Measurements from ENCODE around the gene CDK19. TPM values are rescaled to one million over a fixed set of nuclear protein-coding genes. Genes with fewer than 3 reads are reported as not detected.
A peak's percentile ranks its signal among the peaks of the same experiment; 100 is the strongest.

CDK19 gene
- total and polyA plus RNA-seq, 2 of the 13 experiments (the other 11 are each of a cell fraction or from before 2014, with no cell fraction given) = 13.4 to 27.0 TPM

DNA sequence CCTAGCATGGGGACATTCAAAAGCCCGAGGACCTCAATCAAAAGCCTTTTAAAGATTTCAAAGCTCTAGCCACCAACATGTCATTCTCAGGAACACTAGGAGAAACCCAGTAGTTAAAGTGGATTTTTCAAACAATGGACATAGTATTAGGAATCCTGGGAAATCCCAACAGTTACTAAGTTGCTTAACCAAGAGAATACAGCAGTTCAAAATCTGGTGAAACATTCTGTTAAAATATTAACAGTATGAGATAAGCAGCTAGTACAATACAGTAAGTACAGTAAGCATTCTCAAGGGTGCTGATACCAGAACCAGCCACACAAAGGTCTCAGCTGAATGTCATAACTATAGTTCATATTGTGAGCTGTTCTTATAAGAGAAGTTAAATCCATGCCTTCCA lies 68.6 kb downstream of the CDK19 start (continued):
- TF ChIP-seq ARID5B (CRISPR knock-in tag; IDR thresholded peaks at IDR 0.05) (peak; percentile 85), ZBTB2 (CRISPR knock-in tag; IDR thresholded peaks at IDR 0.05; ENCODE audit: low read depth) (no peak), ZBTB33 (CRISPR knock-in tag; IDR thresholded peaks at IDR 0.05) (no peak), FOXJ3 (CRISPR knock-in tag; IDR thresholded peaks at IDR 0.05; ENCODE audit: borderline replicate concordance) (peak; percentile 76; the same call in 1 of the 2 replicates), ZNF7 (CRISPR knock-in tag; IDR thresholded peaks at IDR 0.05) (no peak), SP4 (CRISPR knock-in tag; IDR thresholded peaks at IDR 0.05) (no peak), RXRB (CRISPR knock-in tag; IDR thresholded peaks at IDR 0.05; ENCODE audit: borderline replicate concordance) (0 out of 2 replicates have a peak, but pooled peaks have one; percentile 10), ZNF652 (CRISPR knock-in tag; IDR thresholded peaks at IDR 0.05; ENCODE audit: borderline replicate concordance, low read depth) (0 out of 2 replicates have a peak, but pooled peaks have one; percentile 26), SP1 (IDR thresholded peaks at IDR 0.05) (no peak), SP1 (CRISPR knock-in tag; IDR thresholded peaks at IDR 0.05) (no peak), TCF7 (IDR thresholded peaks at IDR 0.05; ENCODE audit: low read depth) (peak; percentile 15; the same call in 1 of the 2 replicates), ZNF451 (CRISPR knock-in tag; IDR thresholded peaks at IDR 0.05) (no peak), FOXK1 (CRISPR knock-in tag; IDR thresholded peaks at IDR 0.05; ENCODE audit: borderline replicate concordance, low read depth) (no peak), RBM22 (optimal IDR thresholded peaks at IDR 0.05; ENCODE audit: low read length) (no peak), ATF7-NPFF (CRISPR knock-in tag; IDR thresholded peaks at IDR 0.05; ENCODE audit: low read depth) (no peak), TEAD3 (CRISPR knock-in tag; optimal IDR thresholded peaks at IDR 0.05; ENCODE audit: borderline replicate concordance) (peak; percentile 18), ZNF737 (CRISPR knock-in tag; IDR thresholded peaks at IDR 0.05; ENCODE audit: borderline replicate concordance) (no peak), BORCS8-MEF2B (CRISPR knock-in tag; IDR thresholded peaks at IDR 0.05) (no peak), SIX1 (CRISPR knock-in tag; IDR thresholded peaks at IDR 0.05; ENCODE audit: borderline replicate concordance) (no peak), RCOR2 (CRISPR knock-in tag; IDR thresholded peaks at IDR 0.05) (0 out of 2 replicates have a peak, but pooled peaks have one; percentile 62), ZNF678 (CRISPR knock-in tag; IDR thresholded peaks at IDR 0.05) (no peak), PHF21A (CRISPR knock-in tag; IDR thresholded peaks at IDR 0.05) (0 out of 2 replicates have a peak, but pooled peaks have one; percentile 48)
- TF ChIP-seq, protein P1, sequence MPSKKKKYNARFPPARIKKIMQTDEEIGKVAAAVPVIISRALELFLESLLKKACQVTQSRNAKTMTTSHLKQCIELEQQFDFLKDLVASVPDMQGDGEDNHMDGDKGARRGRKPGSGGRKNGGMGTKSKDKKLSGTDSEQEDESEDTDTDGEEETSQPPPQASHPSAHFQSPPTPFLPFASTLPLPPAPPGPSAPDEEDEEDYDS (CRISPR knock-in tag; IDR thresholded peaks at IDR 0.05) = peak; percentile 50; the same call in 1 of the 2 replicates
- TF ChIP-seq, protein P2, sequence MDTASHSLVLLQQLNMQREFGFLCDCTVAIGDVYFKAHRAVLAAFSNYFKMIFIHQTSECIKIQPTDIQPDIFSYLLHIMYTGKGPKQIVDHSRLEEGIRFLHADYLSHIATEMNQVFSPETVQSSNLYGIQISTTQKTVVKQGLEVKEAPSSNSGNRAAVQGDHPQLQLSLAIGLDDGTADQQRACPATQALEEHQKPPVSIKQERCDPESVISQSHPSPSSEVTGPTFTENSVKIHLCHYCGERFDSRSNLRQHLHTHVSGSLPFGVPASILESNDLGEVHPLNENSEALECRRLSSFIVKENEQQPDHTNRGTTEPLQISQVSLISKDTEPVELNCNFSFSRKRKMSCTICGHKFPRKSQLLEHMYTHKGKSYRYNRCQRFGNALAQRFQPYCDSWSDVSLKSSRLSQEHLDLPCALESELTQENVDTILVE (CRISPR knock-in tag; IDR thresholded peaks at IDR 0.05) = peak; percentile 34; the same call in 1 of the 2 replicates

All from HepG2 (cell line).